ENCODE measurements around the gene CTDSP1. TPM values are rescaled to one million over a fixed set of nuclear protein-coding genes. Genes with fewer than 3 reads are reported as not detected.
A peak's percentile ranks its signal among the peaks of the same experiment; 100 is the strongest.

The CTDSP1 gene
- total RNA-seq, 8 experiments from 2014 or later = 6.3 to 76.7 (median 23.0) TPM

DNA sequence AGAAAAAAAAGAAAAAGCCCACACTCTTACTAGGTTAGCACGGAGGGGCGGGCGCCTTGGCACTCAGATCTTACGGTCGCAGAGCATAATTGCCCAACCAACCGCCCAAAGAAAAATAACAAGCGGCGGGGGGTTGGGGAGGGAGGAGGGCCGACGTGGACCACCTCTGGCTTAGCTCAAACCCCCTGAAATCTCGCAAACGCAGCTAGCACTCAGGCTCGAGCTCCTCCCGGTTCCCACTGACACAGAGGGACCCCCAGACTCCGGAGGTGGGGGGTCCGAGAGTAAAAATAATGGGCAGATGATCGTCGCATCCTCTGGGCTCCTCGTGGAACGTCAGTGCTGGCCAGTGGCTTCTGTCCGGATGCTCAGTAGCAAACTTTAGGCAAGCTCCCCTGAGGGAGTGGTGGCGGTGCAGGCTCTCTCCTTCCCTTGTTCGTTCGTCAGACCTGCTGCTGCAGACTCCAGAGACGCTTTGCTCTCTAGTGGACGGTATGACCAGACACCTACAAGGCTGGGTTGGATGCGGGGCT lies 31.0 kb upstream of the CTDSP1 start:
- peak in 2 of 8 experiments; percentile 20 to 47 for ATAC-seq (replicated peaks in 6 of 8)
- WGBS, 10 experiments = 0 to 93% (median 48%) methylated on average over 1 to 15 of the region's 27 CpGs
- H3K4me1 ChIP-seq (replicated peaks in 1 of 2) = no peaks in the 10 kb centered on the region
- H3K27ac ChIP-seq = no peak overlapping the region
- in situ Hi-C loops (cut with MboI; ENCODE audit: low pct_unique_long_range_greater_than_20kb in 2 of 9, low sequenced_read_pairs in 9 of 9, unreplicated experiment in 9 of 9) = no loop called here
- H3K4me3 ChIP-seq = no peak overlapping the region

DNA sequence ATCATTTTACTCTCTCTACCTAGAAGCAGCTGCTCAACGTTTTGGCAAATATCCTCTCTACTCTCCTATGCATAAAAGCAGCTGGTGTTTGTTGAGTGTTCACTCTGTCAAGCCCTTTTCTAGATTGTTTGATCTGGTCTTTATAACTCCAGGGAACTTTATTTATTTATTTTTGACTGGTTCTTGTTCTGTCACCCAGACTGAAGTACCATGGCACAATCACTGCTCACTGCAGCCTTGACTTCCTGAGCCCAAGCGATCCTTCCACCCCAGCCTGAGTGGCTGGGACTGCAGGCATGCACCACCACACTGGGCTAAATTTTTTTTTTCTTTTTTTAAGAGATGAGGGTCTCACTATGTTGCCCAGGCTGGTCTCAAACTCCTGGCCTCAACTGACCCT lies 30.3 kb upstream of the CTDSP1 start:
- in situ Hi-C loops (cut with MboI; ENCODE audit: low pct_unique_long_range_greater_than_20kb in 2 of 9, low sequenced_read_pairs in 9 of 9, unreplicated experiment in 9 of 9) = no loop called here
- peak in 1 of 8 experiments; percentile 58 for ATAC-seq (replicated peaks in 6 of 8)
- WGBS, 10 experiments = 0 to 100% (median 50%) methylated on average over 1 to 2 of the region's 2 CpGs; no CpG with 5 or more reads in 1 of the 10 experiments
- Histone ChIP-seq H3K4me3 (no peak overlapping the region), H3K27ac (no peak overlapping the region), H3K4me1 (replicated peaks in 1 of 2) (no peaks in the 10 kb centered on the region)

DNA sequence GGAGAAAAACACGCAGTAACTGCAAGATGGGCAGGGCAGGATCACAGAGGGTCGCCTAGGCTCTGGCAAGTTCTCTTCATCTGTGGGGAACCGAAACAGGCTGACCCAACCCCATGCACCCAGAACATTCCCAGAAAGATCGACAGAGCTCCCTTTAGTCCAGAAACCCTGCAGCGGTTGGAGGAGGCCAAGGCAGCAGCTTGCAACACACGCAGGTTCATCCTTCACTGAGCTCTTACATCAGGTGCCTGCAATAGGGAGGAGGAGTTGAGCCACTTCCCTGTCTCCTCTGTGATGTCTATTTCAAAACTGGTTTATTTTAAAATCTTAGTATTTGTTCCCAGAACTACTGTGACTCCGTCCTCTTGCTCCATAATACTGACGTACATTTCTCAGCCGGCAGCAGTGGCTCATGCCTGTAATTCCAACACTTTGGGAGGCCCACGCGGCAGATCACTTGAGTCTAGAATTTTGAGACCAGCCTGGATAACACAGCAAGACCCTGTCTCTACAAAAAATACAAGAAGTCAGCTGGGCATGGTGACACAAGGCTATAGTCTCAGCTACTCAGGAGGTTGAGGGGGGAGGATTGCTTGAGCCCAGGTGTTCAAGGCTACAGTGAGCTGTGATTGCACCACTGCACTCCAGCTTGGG lies 29.1 kb upstream of the CTDSP1 start:
- Histone ChIP-seq H3K4me1 (replicated peaks in 1 of 2) (no peaks in the 10 kb centered on the region), H3K27ac (no peak overlapping the region), H3K4me3 (no peak overlapping the region)
- WGBS, 10 experiments = 18 to 95% (median 74%) methylated on average over 3 to 9 of the region's 11 CpGs; no CpG with 5 or more reads in 3 of the 10 experiments
- ATAC-seq (replicated peaks in 6 of 8) = no peak
- in situ Hi-C loops (cut with MboI; ENCODE audit: low pct_unique_long_range_greater_than_20kb in 2 of 9, low sequenced_read_pairs in 9 of 9, unreplicated experiment in 9 of 9) = no loop called here

GRCh38 chr2:218371983-218372350 lies 27.7 kb upstream of the CTDSP1 start:
- in situ Hi-C loops (cut with MboI; ENCODE audit: low pct_unique_long_range_greater_than_20kb in 2 of 9, low sequenced_read_pairs in 9 of 9, unreplicated experiment in 9 of 9) = no loop called here
- no peaks in the 10 kb centered on the region for H3K4me1 ChIP-seq (replicated peaks in 1 of 2)
- no peak overlapping the region for H3K4me3 ChIP-seq
- H3K27ac ChIP-seq = no peak overlapping the region
- ATAC-seq (replicated peaks in 6 of 8) = no peak

GRCh38 chr2:218374795-218375194 lies 24.9 kb upstream of the CTDSP1 start:
- WGBS, 10 experiments = 63 to 100% (median 80%) methylated on average over 1 to 3 of the region's 4 CpGs; no CpG with 5 or more reads in 4 of the 10 experiments
- H3K27ac ChIP-seq = no peak overlapping the region
- in situ Hi-C loops (cut with MboI; ENCODE audit: low pct_unique_long_range_greater_than_20kb in 2 of 9, low sequenced_read_pairs in 9 of 9, unreplicated experiment in 9 of 9) = loop anchor here in 7 of 9 experiments (25.0 kb wide), 1 partner anchor 87 kb away; the partner anchor contains the start of gene TMBIM1 (in 7 of the 7)
- H3K4me3 ChIP-seq = no peak overlapping the region
- ATAC-seq (replicated peaks in 6 of 8) = peak in 1 of 8 experiments; percentile 57
- H3K4me1 ChIP-seq (replicated peaks in 1 of 2) = no peaks in the 10 kb centered on the region

DNA sequence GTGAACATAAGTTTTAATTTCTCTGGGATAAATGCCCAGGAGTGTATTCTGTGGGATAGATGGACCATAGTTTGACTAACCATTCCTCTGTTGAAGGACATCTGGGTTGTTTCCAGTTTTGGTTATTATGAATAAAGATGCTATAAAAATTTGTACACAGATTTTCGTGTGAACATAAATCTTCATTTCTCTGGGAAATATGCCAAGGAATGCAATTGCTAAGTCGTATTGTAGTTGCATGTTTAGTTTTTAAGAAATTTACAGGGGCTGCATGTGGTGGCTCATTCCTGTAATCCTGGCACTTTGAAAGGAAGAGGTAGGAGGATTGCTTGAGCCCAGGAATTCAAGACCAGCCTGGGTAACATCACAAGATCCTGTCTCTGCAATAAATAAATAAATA lies 24.5 kb upstream of the CTDSP1 start:
- 0 to 70% (median 45%) methylated on average over 1 to 2 of the region's 2 CpGs; no CpG with 5 or more reads in 2 of the 10 experiments for WGBS, 10 experiments
- Histone ChIP-seq H3K27ac (no peak overlapping the region), H3K4me1 (replicated peaks in 1 of 2) (no peaks in the 10 kb centered on the region), H3K4me3 (no peak overlapping the region)
- in situ Hi-C loops (cut with MboI; ENCODE audit: low pct_unique_long_range_greater_than_20kb in 2 of 9, low sequenced_read_pairs in 9 of 9, unreplicated experiment in 9 of 9) = loop anchor here in 7 of 9 experiments (25.0 kb wide), 1 partner anchor 88 kb away; the partner anchor contains the start of gene TMBIM1 (in 7 of the 7)
- ATAC-seq (replicated peaks in 6 of 8) = peak in 3 of 8 experiments; percentile 28 to 95 (median 60)

- WGBS, 10 experiments = 40 to 100% (median 67%) methylated on average over 1 to 3 of the region's 5 CpGs; no CpG with 5 or more reads in 4 of the 10 experiments
- ATAC-seq (replicated peaks in 6 of 8) = no peak
- no peaks in the 10 kb centered on the region for H3K4me1 ChIP-seq (replicated peaks in 1 of 2)
- no peak overlapping the region for H3K4me3 ChIP-seq
- H3K27ac ChIP-seq = no peak overlapping the region
- in situ Hi-C loops (cut with MboI; ENCODE audit: low pct_unique_long_range_greater_than_20kb in 2 of 9, low sequenced_read_pairs in 9 of 9, unreplicated experiment in 9 of 9) = loop anchor here in 7 of 9 experiments (25.0 kb wide), 1 partner anchor 91 kb away; the partner anchor contains the start of gene TMBIM1 (in 7 of the 7)
Observed at GRCh38 chr2:218378053-218378452, 21.6 kb upstream of the CTDSP1 start.

GRCh38 chr2:218381916-218382366 lies 17.7 kb upstream of the CTDSP1 start, which contains the start of gene SLC11A1:
Gene SLC11A1, plus strand, starts transcription at chr2:218382273. Its CDS starts 96 bp downstream, at chr2:218382369.
- ATAC-seq (replicated peaks in 6 of 8) = no peak
- Histone ChIP-seq H3K27ac (no peak within 1 kb of the TSS), H3K4me3 (no peak within 1 kb of the TSS), H3K4me1 (replicated peaks in 1 of 2) (no peaks in the 10 kb centered on the region)
- in situ Hi-C loops (cut with MboI; ENCODE audit: low pct_unique_long_range_greater_than_20kb in 2 of 9, low sequenced_read_pairs in 9 of 9, unreplicated experiment in 9 of 9) = loop anchor here in 7 of 9 experiments (25.0 kb wide), 1 partner anchor 95 kb away; the partner anchor contains the start of gene TMBIM1 (in 7 of the 7)
- 45 to 92% (median 70%) methylated on average over 2 to 4 of the region's 13 CpGs; no CpG with 5 or more reads in 5 of the 10 experiments for WGBS, 10 experiments

DNA sequence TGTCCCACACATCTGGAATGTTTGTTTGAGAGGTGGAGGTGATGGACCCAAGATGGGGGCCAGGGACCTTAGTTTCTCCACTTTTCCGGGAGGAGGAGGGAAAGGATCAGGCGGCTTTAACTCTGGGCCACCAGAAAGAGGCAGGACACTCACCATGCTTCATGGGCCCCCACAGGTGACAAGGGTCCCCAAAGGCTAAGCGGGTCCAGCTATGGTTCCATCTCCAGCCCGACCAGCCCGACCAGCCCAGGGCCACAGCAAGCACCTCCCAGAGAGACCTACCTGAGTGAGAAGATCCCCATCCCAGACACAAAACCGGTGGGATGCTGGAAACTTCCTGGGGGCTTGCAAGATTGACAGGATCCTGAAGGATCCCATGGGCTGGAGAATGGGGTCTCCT lies 16.9 kb upstream of the CTDSP1 start:
- 69 to 86% (median 83%) methylated on average over 1 to 4 of the region's 6 CpGs; no CpG with 5 or more reads in 5 of the 10 experiments for WGBS, 10 experiments
- ATAC-seq (replicated peaks in 6 of 8) = no peak
- Histone ChIP-seq H3K4me3 (no peak overlapping the region), H3K4me1 (replicated peaks in 1 of 2) (no peaks in the 10 kb centered on the region), H3K27ac (no peak overlapping the region)
- in situ Hi-C loops (cut with MboI; ENCODE audit: low pct_unique_long_range_greater_than_20kb in 2 of 9, low sequenced_read_pairs in 9 of 9, unreplicated experiment in 9 of 9) = loop anchor here in 7 of 9 experiments (25.0 kb wide), 1 partner anchor 95 kb away; the partner anchor contains the start of gene TMBIM1 (in 7 of the 7)

- 83% methylated on average over 2 of the region's 10 CpGs; no CpG with 5 or more reads in 9 of the 10 experiments for WGBS, 10 experiments
- in situ Hi-C loops (cut with MboI; ENCODE audit: low pct_unique_long_range_greater_than_20kb in 2 of 9, low sequenced_read_pairs in 9 of 9, unreplicated experiment in 9 of 9) = loop anchor here in 7 of 9 experiments (25.0 kb wide), 1 partner anchor 97 kb away; the partner anchor contains the start of gene TMBIM1 (in 7 of the 7)
- H3K4me3 ChIP-seq = no peak overlapping the region
- no peaks in the 10 kb centered on the region for H3K4me1 ChIP-seq (replicated peaks in 1 of 2)
- ATAC-seq (replicated peaks in 6 of 8) = peak; percentile 12 to 57 (median 55)
- no peak overlapping the region for H3K27ac ChIP-seq
Observed at GRCh38 chr2:218383892-218384519, 15.7 kb upstream of the CTDSP1 start.

DNA sequence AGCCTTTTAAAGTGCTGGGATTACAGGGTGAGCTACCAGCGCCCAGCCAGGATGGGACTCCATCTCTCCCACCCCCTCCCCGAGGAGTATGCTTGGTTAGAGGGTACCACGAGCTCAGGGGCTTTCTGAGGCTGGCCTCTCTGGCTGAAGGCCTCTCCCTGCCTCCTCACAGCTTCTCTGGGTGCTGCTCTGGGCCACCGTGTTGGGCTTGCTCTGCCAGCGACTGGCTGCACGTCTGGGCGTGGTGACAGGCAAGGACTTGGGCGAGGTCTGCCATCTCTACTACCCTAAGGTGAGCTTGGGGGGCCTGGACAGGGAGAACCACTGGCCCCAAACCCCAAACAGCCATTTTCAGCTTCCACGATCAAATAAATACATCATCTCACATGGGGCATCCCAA lies 14.7 kb upstream of the CTDSP1 start:
- in situ Hi-C loops (cut with MboI; ENCODE audit: low pct_unique_long_range_greater_than_20kb in 2 of 9, low sequenced_read_pairs in 9 of 9, unreplicated experiment in 9 of 9) = loop anchor here in 7 of 9 experiments (25.0 kb wide), 1 partner anchor 98 kb away; the partner anchor contains the start of gene TMBIM1 (in 7 of the 7)
- H3K4me1 ChIP-seq (replicated peaks in 1 of 2) = no peaks in the 10 kb centered on the region
- no peak overlapping the region for H3K27ac ChIP-seq
- 50 to 63% methylated on average over 2 to 4 of the region's 9 CpGs; no CpG with 5 or more reads in 8 of the 10 experiments for WGBS, 10 experiments
- H3K4me3 ChIP-seq = no peak overlapping the region
- no peak for ATAC-seq (replicated peaks in 6 of 8)

- 40 to 100% (median 77%) methylated on average over 1 to 9 of the region's 23 CpGs; no CpG with 5 or more reads in 1 of the 10 experiments for WGBS, 10 experiments
- peak in 3 of 8 experiments; percentile 3 to 45 (median 17) for ATAC-seq (replicated peaks in 6 of 8)
- no peak overlapping the region for H3K27ac ChIP-seq
Observed at GRCh38 chr2:218386505-218387368, 12.9 kb upstream of the CTDSP1 start.

More at GRCh38 chr2:218386505-218387368, 12.9 kb upstream of the CTDSP1 start:
- in situ Hi-C loops (cut with MboI; ENCODE audit: low pct_unique_long_range_greater_than_20kb in 2 of 9, low sequenced_read_pairs in 9 of 9, unreplicated experiment in 9 of 9) = loop anchor here in 7 of 9 experiments (25.0 kb wide), 1 partner anchor 99 kb away; the partner anchor contains the start of gene TMBIM1 (in 7 of the 7)
- Histone ChIP-seq H3K4me1 (replicated peaks in 1 of 2) (no peaks in the 10 kb centered on the region), H3K4me3 (no peak overlapping the region)

All from motor neuron (in vitro differentiated cells).